C4-2B (cell line): ENCODE measurements around the gene NDUFA13.

Experiments
- H3K27ac ChIP-seq: fragments of 450-650 bp; 2 replicates; pipeline ENCODE4 v1.5.1; 2017
- CTCF ChIP-seq: fragments of 450-650 bp; conservative IDR thresholded peaks from 2 replicates; pipeline ENCODE4 v1.5.1; 2017; ENCODE audit warnings: mild to moderate bottlenecking
- ZFX ChIP-seq: fragments of 450-650 bp; IDR thresholded peaks from 2 replicates; pipeline ENCODE4 v1.6.1; 2017

NDUFA13 gene

DNA sequence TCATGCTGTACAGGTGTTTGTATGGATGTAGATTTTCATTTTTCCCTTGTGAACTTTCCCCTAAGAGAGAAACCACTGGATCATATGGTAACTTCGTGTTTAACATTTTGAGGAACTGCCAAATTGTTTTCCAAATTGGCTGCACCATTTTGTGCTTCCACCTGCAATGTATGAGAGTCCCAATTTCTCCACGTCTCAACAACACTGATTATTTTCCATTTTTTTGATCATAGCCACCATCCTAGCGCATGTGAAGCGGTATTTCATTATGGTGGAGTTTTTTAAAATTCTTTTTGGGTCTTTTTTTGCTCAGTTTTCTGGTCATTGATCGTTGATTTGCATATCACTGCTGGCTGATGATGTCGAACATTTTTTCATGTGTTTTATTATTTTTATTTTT, 5.0 kb downstream of the NDUFA13 start:
- TF ChIP-seq CTCF (no peak), ZFX (no peak)
- no peak overlapping the region for H3K27ac ChIP-seq

- no peak overlapping the region for H3K27ac ChIP-seq
- no peak for TF ChIP-seq ZFX
- TF ChIP-seq CTCF: no peak
These were observed 7.2 kb downstream of the NDUFA13 start for GRCh38 chr19:19523177-19523576.

GRCh38 chr19:19524053-19524452, 8.0 kb downstream of the NDUFA13 start:
- TF ChIP-seq ZFX (no peak), CTCF (no peak)
- H3K27ac ChIP-seq: no peak overlapping the region

DNA sequence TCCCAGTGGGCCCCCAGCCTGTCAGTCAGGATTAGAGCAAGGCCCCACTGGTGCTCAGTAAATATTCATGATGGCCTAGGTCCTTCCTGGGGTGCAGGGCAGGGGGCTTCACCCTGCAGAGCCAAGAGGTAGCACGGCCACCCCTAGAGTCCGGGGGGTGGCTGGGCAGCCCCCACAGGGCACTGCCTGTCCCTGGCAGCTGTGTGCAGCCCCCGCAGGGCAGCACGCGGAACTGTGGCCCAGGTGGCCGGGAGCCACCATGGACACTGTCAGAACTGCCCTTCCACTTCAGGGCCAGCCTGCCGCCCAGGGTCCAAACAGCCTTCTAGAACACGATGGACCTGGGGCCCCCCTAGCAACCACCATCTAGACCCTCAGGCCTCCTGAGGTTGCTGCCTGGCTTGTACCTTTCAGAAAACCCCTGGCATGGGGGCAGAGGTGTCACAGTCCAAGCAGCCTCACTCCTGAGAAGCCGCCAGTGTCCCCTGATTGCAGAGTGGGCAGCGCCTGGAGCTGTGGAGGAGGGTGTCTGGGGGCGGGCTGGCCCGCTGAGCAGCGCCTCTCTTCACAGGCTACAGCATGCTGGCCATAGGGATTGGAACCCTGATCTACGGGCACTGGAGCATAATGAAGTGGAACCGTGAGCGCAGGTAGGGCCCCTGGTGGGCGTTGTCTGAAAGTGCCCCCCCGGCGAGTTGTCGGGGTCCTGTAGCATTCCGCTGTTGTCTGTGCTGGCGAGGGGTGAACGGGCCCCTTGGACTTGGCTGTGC, 9.8 kb downstream of the NDUFA13 start:
- TF ChIP-seq CTCF: no peak
- TF ChIP-seq ZFX: no peak
- H3K27ac ChIP-seq: no peak overlapping the region

DNA sequence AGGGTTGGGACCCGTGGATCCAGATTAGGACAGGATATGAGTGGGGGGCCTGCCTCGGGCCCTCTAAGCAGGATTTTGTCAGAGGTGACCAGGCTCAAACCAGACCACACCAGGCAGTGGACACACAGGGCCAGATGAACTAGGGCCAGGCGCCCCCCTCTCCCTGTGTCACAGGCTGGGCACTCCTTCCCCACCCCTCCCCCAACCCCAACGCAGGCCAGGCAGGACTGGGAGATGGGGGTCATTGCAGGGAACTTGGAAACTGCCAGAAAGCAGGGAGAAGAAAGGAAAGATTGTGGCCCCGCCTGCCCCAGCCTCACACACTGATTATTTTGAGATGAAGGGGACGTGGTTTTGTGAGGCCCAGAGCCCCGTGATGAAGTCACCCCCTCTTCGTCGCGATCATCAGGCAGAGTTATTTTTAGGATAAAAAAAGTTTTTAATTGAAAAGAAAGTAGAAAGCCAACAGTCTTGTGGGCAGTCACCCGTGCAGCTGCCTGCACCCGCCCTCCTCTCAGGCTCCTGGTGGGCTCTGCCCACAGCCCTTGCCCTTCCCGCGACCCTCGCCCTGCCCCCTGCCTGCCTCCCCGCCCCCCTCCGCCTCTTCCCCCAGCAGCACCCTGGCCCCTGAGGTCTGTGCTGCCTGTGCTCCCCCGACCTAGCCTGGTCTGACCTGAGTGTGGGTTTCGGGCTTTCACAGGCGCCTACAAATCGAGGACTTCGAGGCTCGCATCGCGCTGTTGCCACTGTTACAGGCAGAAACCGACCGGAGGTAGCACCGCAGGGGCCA, 10.8 kb downstream of the NDUFA13 start:
- H3K27ac ChIP-seq: no peak overlapping the region
- TF ChIP-seq ZFX: no peak

GRCh38 chr19:19527371-19527656, 11.3 kb downstream of the NDUFA13 start:
- TF ChIP-seq CTCF (no peak), ZFX (no peak)
- H3K27ac ChIP-seq: no peak overlapping the region

DNA sequence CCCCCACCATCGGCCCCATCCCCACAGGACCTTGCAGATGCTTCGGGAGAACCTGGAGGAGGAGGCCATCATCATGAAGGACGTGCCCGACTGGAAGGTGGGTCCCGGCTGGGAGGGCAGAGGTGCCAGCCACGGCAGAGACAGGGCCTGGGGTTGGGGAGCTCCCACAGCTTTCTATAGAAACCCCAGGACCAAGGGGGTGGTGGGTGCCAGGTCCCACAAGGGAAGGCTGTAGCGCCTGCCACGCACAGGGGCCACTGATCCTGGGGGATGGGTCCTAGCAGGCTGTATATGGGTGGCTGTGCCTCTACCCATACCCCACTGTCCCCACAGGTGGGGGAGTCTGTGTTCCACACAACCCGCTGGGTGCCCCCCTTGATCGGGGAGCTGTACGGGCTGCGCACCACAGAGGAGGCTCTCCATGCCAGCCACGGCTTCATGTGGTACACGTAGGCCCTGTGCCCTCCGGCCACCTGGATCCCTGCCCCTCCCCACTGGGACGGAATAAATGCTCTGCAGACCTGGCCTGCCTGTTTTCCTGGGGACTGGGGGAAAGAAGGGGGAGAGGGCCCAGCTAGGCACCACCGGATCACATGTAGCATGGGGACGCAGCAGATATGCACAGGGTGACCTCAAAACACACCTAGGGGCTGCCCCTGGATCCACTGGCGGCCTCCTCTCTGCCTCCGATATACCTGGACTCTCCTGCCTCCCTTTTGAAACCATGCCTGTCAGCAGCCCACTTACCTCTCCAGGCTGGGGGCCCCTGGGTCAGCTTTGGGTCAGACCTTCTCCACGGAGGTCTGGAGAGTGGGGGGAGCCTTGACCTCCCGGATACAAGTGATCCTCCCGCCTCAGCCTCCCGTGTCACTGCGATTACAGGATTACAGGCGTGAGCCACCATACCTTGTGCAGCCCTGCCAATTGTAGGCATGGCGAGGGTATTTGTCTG, 11.9 kb downstream of the NDUFA13 start:
- H3K27ac ChIP-seq: no peak overlapping the region
- TF ChIP-seq ZFX (no peak), CTCF (no peak)
